HG03457 (cell line): ENCODE measurements around the gene HOXA6.

ENCODE experiments used
- ATAC-seq: cut with Tn5 transposase; IDR thresholded peaks from one replicate; pipeline ENCODE4 v1.9.1; 2021; ENCODE audit warnings: moderate number of reproducible peaks; ENCODE audit not compliant: unreplicated experiment

HOXA6 gene

GRCh38 chr7:27185013-27185853 is 37.7 kb upstream of the HOXA6 start, which contains the start of gene HOXA11:
HOXA11 (minus strand) TSS chr7:27185232; CDS start chr7:27185144, 88 bp downstream.
- no peak for ATAC-seq

GRCh38 chr7:27184337-27185012 is 36.9 kb upstream of the HOXA6 start:
- no peak for ATAC-seq

DNA sequence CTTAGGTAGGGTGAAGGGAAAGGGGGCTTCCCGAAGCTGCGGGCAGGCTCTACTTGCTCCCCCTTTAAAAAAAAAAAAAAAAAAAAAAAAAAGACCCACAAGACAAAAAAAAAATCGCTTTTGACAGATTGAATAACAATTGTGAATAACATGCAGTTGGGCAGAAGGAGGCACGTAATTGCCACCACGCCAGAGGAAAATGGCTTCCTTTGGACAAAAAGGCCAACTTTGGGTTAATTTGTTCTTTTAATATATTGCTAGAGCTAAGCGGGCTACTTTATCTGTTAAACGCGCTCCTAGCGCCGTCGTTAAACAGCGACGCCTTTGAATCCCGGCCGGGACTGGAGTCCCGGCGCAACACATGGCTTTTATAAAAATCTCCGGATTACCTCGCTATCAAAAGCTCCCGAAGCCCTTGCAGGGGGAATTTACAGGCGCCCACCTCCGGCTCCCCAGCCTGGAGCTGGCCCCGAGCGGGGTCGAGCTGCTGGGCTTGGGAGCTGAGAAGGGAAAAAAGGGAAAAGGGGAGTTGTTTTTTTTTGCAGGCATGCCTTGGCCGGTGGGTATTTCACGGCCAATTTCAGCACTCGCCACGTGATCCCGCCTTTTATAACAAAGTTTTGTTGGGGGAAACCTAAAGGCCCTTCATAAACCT is 36.2 kb upstream of the HOXA6 start:
- ATAC-seq = no peak

DNA sequence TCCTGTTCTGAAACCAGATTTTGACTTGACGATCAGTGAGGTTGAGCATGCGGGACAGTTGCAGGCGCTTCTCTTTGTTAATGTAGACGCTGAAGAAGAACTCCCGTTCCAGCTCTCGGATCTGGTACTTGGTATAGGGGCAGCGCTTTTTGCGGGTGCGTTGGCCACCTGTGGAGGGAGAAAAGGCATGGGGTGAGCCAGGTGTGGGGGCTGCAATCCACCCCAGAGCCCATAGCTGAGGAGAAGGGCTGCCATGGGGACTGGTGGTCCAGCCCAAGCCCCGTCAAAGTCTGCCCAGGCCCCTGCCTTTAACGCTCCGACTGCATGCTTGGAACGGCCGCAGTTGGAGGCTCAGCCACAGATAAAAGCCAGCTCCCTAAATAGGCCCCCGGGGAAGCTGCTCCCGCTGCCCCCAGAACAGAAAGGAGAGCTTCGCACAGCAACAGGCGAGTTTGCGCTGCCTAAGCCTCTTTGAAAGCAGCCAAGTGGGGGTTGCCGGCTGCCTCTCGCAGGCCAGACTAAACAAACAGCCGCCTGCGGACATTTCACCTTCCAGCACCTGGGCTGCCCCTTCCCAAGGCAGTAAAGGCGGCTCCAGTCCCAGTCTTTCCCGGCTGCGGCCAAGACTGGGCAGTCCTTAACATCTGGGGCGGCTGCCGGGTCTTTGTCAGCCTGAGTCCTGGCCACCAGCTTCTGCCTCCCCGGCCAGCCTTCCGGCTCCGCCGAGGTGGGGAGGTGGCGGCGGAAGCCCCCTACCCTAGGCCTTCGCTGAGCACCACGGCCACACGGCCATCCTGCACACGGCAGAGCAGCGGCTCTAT is 35.5 kb upstream of the HOXA6 start:
- no peak for ATAC-seq

- no peak for ATAC-seq
These were observed 34.8 kb upstream of the HOXA6 start for GRCh38 chr7:27182285-27182841.

DNA sequence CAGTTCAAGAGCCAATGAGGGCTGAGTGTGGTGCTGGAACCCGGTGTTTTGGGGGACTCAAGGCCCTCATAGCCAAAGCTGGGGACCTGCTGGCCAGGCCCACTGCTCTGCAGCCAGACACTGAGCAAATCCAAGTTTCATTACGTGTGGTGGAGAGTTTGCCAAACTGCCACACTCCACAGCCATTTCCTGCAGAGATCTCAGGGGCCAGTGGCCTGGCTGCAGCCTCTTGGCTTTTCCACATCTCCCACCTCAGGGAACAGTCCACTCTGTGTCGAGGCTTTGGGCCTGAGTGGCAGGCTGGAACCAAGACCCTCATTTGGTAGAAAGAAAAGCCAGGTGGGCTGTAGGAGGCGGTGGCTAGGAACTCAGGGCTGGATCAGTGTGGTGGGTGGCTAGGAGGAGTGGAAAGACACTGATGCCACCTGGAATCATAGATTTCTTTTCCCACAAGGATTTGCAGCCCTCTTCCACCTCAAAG is 34.3 kb upstream of the HOXA6 start:
- no peak for ATAC-seq

GRCh38 chr7:27180431-27181420 is 33.2 kb upstream of the HOXA6 start:
- no peak for ATAC-seq

- ATAC-seq = no peak
These were observed 32.2 kb upstream of the HOXA6 start for GRCh38 chr7:27179503-27180430.

DNA sequence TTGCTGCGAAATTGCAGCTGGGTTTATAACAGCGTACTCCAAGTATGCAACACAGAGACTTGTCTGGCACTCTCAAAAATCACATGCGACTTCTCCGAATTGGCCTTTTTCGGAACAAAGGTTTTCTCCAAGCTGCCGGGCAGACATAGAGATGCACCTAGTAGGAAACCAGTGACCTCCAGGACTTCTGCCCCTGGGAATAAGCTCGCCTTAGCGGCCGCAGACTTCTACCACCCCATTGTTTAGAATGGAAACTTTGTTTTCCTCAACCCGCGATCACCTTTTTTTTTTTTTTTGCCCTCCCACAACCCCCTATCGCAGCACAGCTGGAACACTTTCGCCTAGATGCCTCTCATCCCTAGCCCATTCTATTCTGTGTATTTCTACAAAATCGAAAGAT is 31.5 kb upstream of the HOXA6 start:
- no peak for ATAC-seq

DNA sequence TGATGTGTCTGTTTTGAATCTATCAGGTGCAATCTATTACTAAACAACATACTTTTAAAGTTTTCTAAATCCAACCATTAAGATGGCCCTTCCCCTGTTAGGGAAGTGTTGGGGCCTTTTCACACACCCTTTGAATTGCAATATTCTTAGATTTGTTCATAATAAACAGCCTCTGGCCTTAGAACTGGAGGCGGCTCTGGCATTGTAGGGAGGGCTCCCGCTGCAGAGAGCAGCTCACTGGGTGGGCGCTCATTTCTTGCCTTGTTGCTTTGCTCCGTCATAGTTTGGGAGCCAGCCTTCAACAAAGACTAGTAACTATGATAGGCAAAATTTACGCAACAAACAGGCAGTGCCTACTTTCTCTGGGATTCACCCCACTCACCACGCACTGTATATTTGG is 30.8 kb upstream of the HOXA6 start:
- ATAC-seq = no peak

- ATAC-seq = no peak
These were observed 30.3 kb upstream of the HOXA6 start for GRCh38 chr7:27177795-27178320.

GRCh38 chr7:27176962-27177794 is 29.6 kb upstream of the HOXA6 start:
- no peak for ATAC-seq

GRCh38 chr7:27176524-27176845 is 28.9 kb upstream of the HOXA6 start:
- ATAC-seq = no peak

GRCh38 chr7:27175626-27176523 is 28.3 kb upstream of the HOXA6 start:
- no peak for ATAC-seq

GRCh38 chr7:27174874-27175625 is 27.5 kb upstream of the HOXA6 start:
- ATAC-seq = no peak
